Ovary (tissue), 3 donors: ENCODE measurements around the gene PRIMA1.

Experiments used
- CTCF ChIP-seq, 3 donors: fragments of 450-650 bp in 2 of 3; fragments of 200-600 bp in 1 of 3; IDR thresholded peaks; one replicate each; pipeline versions ENCODE4 v1.5.1 to v1.8.0; 2016 to 2022; ENCODE audit warnings: antibody characterized with exemption in 3 of 3, mild to moderate bottlenecking in 1 of 3
- POLR2A ChIP-seq: fragments of 450-650 bp; IDR thresholded peaks from one replicate; pipeline ENCODE4 v1.6.1; 2017; ENCODE audit warnings: antibody characterized with exemption, mild to moderate bottlenecking, moderate library complexity
- donor health status: DM: no; HTN: no; CAD: no.

- TF ChIP-seq POLR2A: no peak
- no peak for TF ChIP-seq CTCF (IDR thresholded peaks at IDR 0.05)
These were observed 100.0 kb downstream of the PRIMA1 start for GRCh38 chr14:93688239-93688666.
